Activated B cell treated with CpG ODN at 0.5 μM for 24 hours (primary cell): ENCODE results near the gene EYS. TPM values are rescaled to one million over a fixed set of nuclear protein-coding genes. Genes with fewer than 3 reads are reported as not detected.

Experiments
- ATAC-seq: fragments of 200-7000 bp; cut with Tn5 transposase; one replicate; pipeline ENCODE4 v1.10.0; 2021; ENCODE audit warnings: low read depth, mild to moderate bottlenecking, moderate library complexity
- CTCF ChIA-PET: fragments of 350-600 bp; sonication (Branson Sonifier 250); formaldehyde crosslinking; loops from one replicate; lab custom pipeline; 2021; ENCODE audit warnings: antibody characterized with exemption; lab: Charles Lee
- POLR2A ChIA-PET: fragments of 350-600 bp; sonication (Branson Sonifier 250); formaldehyde crosslinking; loops from one replicate; lab custom pipeline; 2021; ENCODE audit warnings: antibody characterized with exemption; lab: Charles Lee
- DNase-seq: peaks from one replicate; pipeline ENCODE4 v3.0.0; 2022
- H3K27ac Mint-ChIP-seq: one replicate; pipeline ENCODE4 v1.8.0; 2020; ENCODE audit warnings: mixed read lengths
- H3K27me3 Mint-ChIP-seq: one replicate; pipeline ENCODE4 v1.8.0; 2021; ENCODE audit warnings: mixed read lengths
- H3K36me3 Mint-ChIP-seq: one replicate; pipeline ENCODE4 v1.8.0; 2021; ENCODE audit warnings: low read depth, mixed read lengths
- H3K4me1 Mint-ChIP-seq: one replicate; pipeline ENCODE4 v1.8.0; 2021; ENCODE audit warnings: mixed read lengths
- H3K4me3 Mint-ChIP-seq: one replicate; pipeline ENCODE4 v1.8.0; 2020; ENCODE audit warnings: mild to moderate bottlenecking, mixed read lengths
- H3K9me3 Mint-ChIP-seq: one replicate; pipeline ENCODE4 v1.8.0; 2020; ENCODE audit warnings: mixed read lengths
- CTCF ChIP-seq: fragments of 200-600 bp; IDR thresholded peaks from one replicate; pipeline ENCODE4 v1.8.0; 2022; ENCODE audit warnings: antibody characterized with exemption, mild to moderate bottlenecking
- intact Hi-C: fragments of 100-400 bp; cut with micrococcal nuclease; formaldehyde crosslinking; loops from one replicate; pipeline ENCODE4 v1.15.1; 2024
- total RNA-seq: library from RNA; stranded (reverse); gene quantifications from 2 replicates; pipeline ENCODE4 v1.2.3, GENCODE V29; 2022

EYS gene
- total RNA-seq, 1 donor from 2014 or later, result not detected

- no peaks in the 10 kb centered on the region for H3K4me1 Mint-ChIP-seq
- no peak for TF ChIP-seq CTCF
Observed at GRCh38 chr6:65116326-65116725, 590.7 kb downstream of the EYS start.

GRCh38 chr6:65113581-65113980 is 593.4 kb downstream of the EYS start:
- H3K9me3 Mint-ChIP-seq, result peaks cover 2% of the 10 kb centered on the region
- no peaks in the 10 kb centered on the region for H3K27me3 Mint-ChIP-seq
- no peak for ATAC-seq
- no peak overlapping the region for H3K27ac Mint-ChIP-seq
- ChIA-PET CTCF (no interaction called here), POLR2A (no interaction called here)
- H3K36me3 Mint-ChIP-seq, result no peaks in the 10 kb centered on the region
- no peak for TF ChIP-seq CTCF
- H3K4me3 Mint-ChIP-seq, result no peak overlapping the region
- DNase-seq, result no peak
- intact Hi-C loops, result no loop called here
- no peaks in the 10 kb centered on the region for H3K4me1 Mint-ChIP-seq

More at GRCh38 chr6:65116326-65116725, 590.7 kb downstream of the EYS start:
- ATAC-seq (no peak), DNase-seq (no peak)
- Mint-ChIP-seq H3K27ac (no peak overlapping the region), H3K9me3 (peaks cover 4% of the 10 kb centered on the region), H3K27me3 (no peaks in the 10 kb centered on the region), H3K36me3 (no peaks in the 10 kb centered on the region), H3K4me3 (no peak overlapping the region)
- CTCF ChIA-PET, result no interaction called here
- POLR2A ChIA-PET, result no interaction called here
- intact Hi-C loops, result no loop called here

GRCh38 chr6:65112435-65112834 is 594.6 kb downstream of the EYS start:
- Mint-ChIP-seq H3K27ac (no peak overlapping the region), H3K4me3 (no peak overlapping the region), H3K36me3 (no peaks in the 10 kb centered on the region), H3K27me3 (no peaks in the 10 kb centered on the region), H3K4me1 (no peaks in the 10 kb centered on the region), H3K9me3 (peaks cover 2% of the 10 kb centered on the region)
- ATAC-seq, result no peak
- no peak for DNase-seq
- TF ChIP-seq CTCF, result no peak
- ChIA-PET POLR2A (no interaction called here), CTCF (no interaction called here)
- intact Hi-C loops, result no loop called here

- H3K27ac Mint-ChIP-seq, result no peak overlapping the region
- H3K36me3 Mint-ChIP-seq, result no peaks in the 10 kb centered on the region
- ATAC-seq (no peak), DNase-seq (no peak)
- H3K4me1 Mint-ChIP-seq, result no peaks in the 10 kb centered on the region
- no peak overlapping the region for H3K4me3 Mint-ChIP-seq
- POLR2A ChIA-PET, result no interaction called here
- intact Hi-C loops, result no loop called here
- peaks cover 6% of the 10 kb centered on the region for H3K9me3 Mint-ChIP-seq
- H3K27me3 Mint-ChIP-seq, result no peaks in the 10 kb centered on the region
- CTCF ChIA-PET, result no interaction called here
- no peak for TF ChIP-seq CTCF
Observed at GRCh38 chr6:65110031-65110430, 597.0 kb downstream of the EYS start.

- no peak for TF ChIP-seq CTCF
- POLR2A ChIA-PET, result no interaction called here
Observed at GRCh38 chr6:65098349-65098748, 608.7 kb downstream of the EYS start.

More at GRCh38 chr6:65098349-65098748, 608.7 kb downstream of the EYS start:
- CTCF ChIA-PET, result no interaction called here
- Mint-ChIP-seq H3K27me3 (no peaks in the 10 kb centered on the region), H3K27ac (no peak overlapping the region), H3K9me3 (peaks cover 4% of the 10 kb centered on the region), H3K4me3 (no peak overlapping the region), H3K36me3 (no peaks in the 10 kb centered on the region), H3K4me1 (no peaks in the 10 kb centered on the region)
- DNase-seq (no peak), ATAC-seq (no peak)
- intact Hi-C loops, result no loop called here
